ENCODE data around the gene ALKBH6. TPM values are rescaled to one million over a fixed set of nuclear protein-coding genes. Genes with fewer than 3 reads are reported as not detected.

ALKBH6 gene
- total RNA-seq, 2 donors from 2014 or later = 50.4 to 74.0 TPM

Other genes starting within 250 kb of the ALKBH6 start
- gene ARHGAP33, start 238.6 kb downstream of the ALKBH6 start, total RNA-seq = 100 to 1,000 TPM in 1 of 2 donors, 10 to 100 TPM in 1; 38.7 to 106 TPM
- not detected for gene PRODH2, start 201.4 kb downstream of the ALKBH6 start, total RNA-seq
- gene NPHS1, start 161.7 kb downstream of the ALKBH6 start, total RNA-seq = under 1 TPM in 1 of 2 donors, not detected in 1; 0.10 TPM
- 1 to 10 TPM; 1.2 to 3.3 TPM for gene KIRREL2, start 157.3 kb downstream of the ALKBH6 start, total RNA-seq
- 1 to 10 TPM; 2.9 to 9.3 TPM for gene APLP1, start 145.6 kb downstream of the ALKBH6 start, total RNA-seq
- 100 to 1,000 TPM in 1 of 2 donors, 10 to 100 TPM in 1; 58.9 to 144 TPM for gene NFKBID, start 113.7 kb downstream of the ALKBH6 start, total RNA-seq
- 10 to 100 TPM; 40.0 to 48.5 TPM for gene HCST, start 111.7 kb downstream of the ALKBH6 start, total RNA-seq
- under 1 TPM in 1 of 2 donors, not detected in 1; 0.75 TPM for gene TYROBP, start 105.9 kb downstream of the ALKBH6 start, total RNA-seq
- 10 to 100 TPM in 1 of 2 donors, 1 to 10 TPM in 1; 6.4 to 10.1 TPM for gene LRFN3, start 77.8 kb downstream of the ALKBH6 start, total RNA-seq
- 10 to 100 TPM; 23.0 to 24.7 TPM for gene SDHAF1, start 19.0 kb downstream of the ALKBH6 start, total RNA-seq
- 1 to 10 TPM; 1.8 to 2.6 TPM for gene SYNE4, start 5.4 kb downstream of the ALKBH6 start, total RNA-seq
- gene CLIP3, start 18.7 kb upstream of the ALKBH6 start, total RNA-seq = under 1 TPM; 0.66 to 0.96 TPM
- gene THAP8, start 40.1 kb upstream of the ALKBH6 start, total RNA-seq = 1 to 10 TPM; 3.5 to 4.1 TPM
- 10 to 100 TPM; 17.5 to 84.0 TPM for gene WDR62, start 40.7 kb upstream of the ALKBH6 start, total RNA-seq
- not detected for gene OVOL3, start 96.9 kb upstream of the ALKBH6 start, total RNA-seq
- 10 to 100 TPM; 39.1 to 66.3 TPM for gene POLR2I, start 100.7 kb upstream of the ALKBH6 start, total RNA-seq
- 100 to 1,000 TPM in 1 of 2 donors, 10 to 100 TPM in 1; 94.4 to 107 TPM for gene TBCB, start 101.3 kb upstream of the ALKBH6 start, total RNA-seq
- 100 to 1,000 TPM; 234 to 377 TPM for gene CAPNS1, start 125.9 kb upstream of the ALKBH6 start, total RNA-seq
- not detected for gene COX7A1, start 138.2 kb upstream of the ALKBH6 start, total RNA-seq
- gene ZNF565, start 200.5 kb upstream of the ALKBH6 start, total RNA-seq = 1 to 10 TPM; 2.6 to 6.4 TPM
- 10 to 100 TPM; 64.1 to 90.3 TPM for gene ZNF146, start 200.9 kb upstream of the ALKBH6 start, total RNA-seq